Progenitor cell of endocrine pancreas (in vitro differentiated cells): Measurements from ENCODE around the gene NAA25. TPM values are rescaled to one million over a fixed set of nuclear protein-coding genes. Genes with fewer than 3 reads are reported as not detected.
"Not testable (repeated sequence)": the region's sequence is repeated elsewhere in the genome, so short reads cannot be mapped to it uniquely, and the experiment has no call there.

Experiments
- DNase-seq: peaks from one replicate; pipeline ENCODE4 v3.0.0; 2021; ENCODE audit warnings: low spot score; ENCODE audit not compliant: unreplicated experiment
- H3K27ac Mint-ChIP-seq: 2 replicates; pipeline ENCODE4 v1.8.0; 2021; ENCODE audit warnings: mild to moderate bottlenecking, moderate library complexity, mixed read lengths
- H3K27me3 Mint-ChIP-seq: 2 replicates; pipeline ENCODE4 v1.8.0; 2021; ENCODE audit warnings: mixed read lengths
- H3K36me3 Mint-ChIP-seq: 2 replicates; pipeline ENCODE4 v1.8.0; 2022; ENCODE audit warnings: mixed read lengths; ENCODE audit not compliant: insufficient read depth
- H3K4me1 Mint-ChIP-seq: 2 replicates; pipeline ENCODE4 v1.8.0; 2021; ENCODE audit warnings: low read depth, mixed read lengths
- H3K4me3 Mint-ChIP-seq: 2 replicates; pipeline ENCODE4 v1.8.0; 2021; ENCODE audit warnings: low read depth, mild to moderate bottlenecking, moderate library complexity, mixed read lengths
- H3K9me3 Mint-ChIP-seq: 2 replicates; pipeline ENCODE4 v1.8.0; 2021; ENCODE audit warnings: low read depth, mixed read lengths
- total RNA-seq: library from RNA; stranded (reverse); gene quantifications from 2 replicates; pipeline ENCODE4 v1.2.1, GENCODE V29; 2021
- TF ChIP-seq, protein P1 (sequence below): fragments of 200-600 bp; sonication (generic); IDR thresholded peaks from one replicate; pipeline ENCODE4 v1.5.0; 2021; ENCODE audit warnings: antibody characterized with exemption, mild to moderate bottlenecking; ENCODE audit not compliant: unreplicated experiment

NAA25 gene
- total RNA-seq, 1 donor from 2014 or later: 34.5 TPM

DNA sequence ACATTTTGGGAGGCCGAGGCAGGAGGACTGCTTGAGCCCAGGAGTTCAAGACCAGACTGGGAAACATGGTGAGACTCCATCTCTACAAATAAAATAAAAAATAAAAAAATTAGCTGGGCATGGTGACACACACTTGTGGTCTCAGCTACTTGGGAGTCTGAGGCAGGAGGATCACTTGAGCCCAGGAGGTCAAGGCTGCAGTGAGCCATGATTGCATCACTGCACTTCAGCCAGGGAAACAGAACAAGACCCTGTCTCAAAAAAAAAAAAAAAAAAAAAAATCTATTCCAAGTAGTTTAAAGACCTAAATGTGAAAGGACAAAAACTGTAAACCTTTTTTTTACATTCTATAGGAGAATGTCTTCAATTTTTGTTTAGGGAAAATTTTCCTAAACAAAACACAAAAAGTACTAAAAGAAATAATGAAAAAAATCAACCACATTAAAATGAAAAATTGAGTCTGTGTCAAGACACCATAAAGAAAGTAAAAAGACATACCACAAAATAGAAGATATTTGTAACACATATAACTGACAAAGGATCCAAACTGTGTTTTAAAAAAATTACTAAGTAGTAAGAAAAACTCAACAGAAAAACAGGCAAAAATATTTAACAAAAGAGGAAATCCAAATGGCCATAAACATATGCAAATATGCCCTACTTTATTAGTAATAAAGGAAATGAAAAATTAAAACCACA is 112.7 kb downstream of the NAA25 start:
- peaks cover 4% of the 10 kb centered on the region for H3K4me1 Mint-ChIP-seq

DNA sequence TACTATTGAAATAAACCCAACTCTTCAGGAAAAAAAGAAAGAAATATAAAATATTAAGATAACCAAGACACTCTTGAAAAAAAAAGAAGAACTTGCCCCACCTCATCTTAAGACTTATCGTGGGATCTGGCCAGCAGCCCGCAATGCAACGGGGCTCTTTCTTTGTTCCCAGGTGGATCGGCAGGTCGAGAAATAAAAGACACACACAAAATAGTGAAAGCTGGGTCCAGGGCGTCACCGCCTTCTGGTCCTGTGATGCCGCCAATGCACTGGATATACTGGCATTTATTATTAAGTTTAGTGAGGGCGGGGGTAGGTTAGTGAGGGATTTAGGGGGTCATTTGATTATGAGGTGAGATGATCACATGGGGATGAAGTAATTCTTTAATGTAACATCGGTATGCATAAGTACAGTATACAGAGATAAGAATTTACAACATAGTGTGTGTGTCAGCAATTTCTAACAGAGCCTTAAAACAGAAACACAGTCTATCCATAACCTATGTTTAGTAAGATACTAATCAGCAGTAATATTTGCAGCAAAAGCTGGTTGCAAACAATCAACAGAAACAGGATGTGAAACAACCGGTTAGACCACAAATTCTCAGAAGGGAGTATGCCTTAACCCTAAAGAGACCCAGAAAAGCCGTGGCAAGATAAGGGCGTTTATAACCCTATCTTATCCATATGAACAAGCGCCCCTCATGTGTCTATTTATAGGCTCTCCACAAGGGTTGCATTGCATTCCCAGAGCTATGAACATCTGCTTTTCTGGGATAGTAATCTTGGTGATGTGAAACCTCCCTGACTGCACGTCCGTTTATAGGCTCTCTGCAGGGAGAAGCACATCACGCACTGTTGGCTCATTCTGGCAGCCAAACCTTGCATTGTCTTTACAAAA is 114.1 kb downstream of the NAA25 start:
- not testable (repeated sequence) for H3K27ac Mint-ChIP-seq, H3K4me1 Mint-ChIP-seq, H3K27me3 Mint-ChIP-seq, H3K36me3 Mint-ChIP-seq, H3K9me3 Mint-ChIP-seq, DNase-seq, H3K4me3 Mint-ChIP-seq

More for the DNA sequence above, 112.7 kb downstream of the NAA25 start:
- Mint-ChIP-seq H3K4me3 (no peak overlapping the region), H3K27me3 (no peaks in the 10 kb centered on the region), H3K36me3 (no peaks in the 10 kb centered on the region), H3K9me3 (no peaks in the 10 kb centered on the region), H3K27ac (no peak overlapping the region)
- no peak for DNase-seq
- TF ChIP-seq, protein P1, sequence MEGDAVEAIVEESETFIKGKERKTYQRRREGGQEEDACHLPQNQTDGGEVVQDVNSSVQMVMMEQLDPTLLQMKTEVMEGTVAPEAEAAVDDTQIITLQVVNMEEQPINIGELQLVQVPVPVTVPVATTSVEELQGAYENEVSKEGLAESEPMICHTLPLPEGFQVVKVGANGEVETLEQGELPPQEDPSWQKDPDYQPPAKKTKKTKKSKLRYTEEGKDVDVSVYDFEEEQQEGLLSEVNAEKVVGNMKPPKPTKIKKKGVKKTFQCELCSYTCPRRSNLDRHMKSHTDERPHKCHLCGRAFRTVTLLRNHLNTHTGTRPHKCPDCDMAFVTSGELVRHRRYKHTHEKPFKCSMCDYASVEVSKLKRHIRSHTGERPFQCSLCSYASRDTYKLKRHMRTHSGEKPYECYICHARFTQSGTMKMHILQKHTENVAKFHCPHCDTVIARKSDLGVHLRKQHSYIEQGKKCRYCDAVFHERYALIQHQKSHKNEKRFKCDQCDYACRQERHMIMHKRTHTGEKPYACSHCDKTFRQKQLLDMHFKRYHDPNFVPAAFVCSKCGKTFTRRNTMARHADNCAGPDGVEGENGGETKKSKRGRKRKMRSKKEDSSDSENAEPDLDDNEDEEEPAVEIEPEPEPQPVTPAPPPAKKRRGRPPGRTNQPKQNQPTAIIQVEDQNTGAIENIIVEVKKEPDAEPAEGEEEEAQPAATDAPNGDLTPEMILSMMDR: no peak

DNA sequence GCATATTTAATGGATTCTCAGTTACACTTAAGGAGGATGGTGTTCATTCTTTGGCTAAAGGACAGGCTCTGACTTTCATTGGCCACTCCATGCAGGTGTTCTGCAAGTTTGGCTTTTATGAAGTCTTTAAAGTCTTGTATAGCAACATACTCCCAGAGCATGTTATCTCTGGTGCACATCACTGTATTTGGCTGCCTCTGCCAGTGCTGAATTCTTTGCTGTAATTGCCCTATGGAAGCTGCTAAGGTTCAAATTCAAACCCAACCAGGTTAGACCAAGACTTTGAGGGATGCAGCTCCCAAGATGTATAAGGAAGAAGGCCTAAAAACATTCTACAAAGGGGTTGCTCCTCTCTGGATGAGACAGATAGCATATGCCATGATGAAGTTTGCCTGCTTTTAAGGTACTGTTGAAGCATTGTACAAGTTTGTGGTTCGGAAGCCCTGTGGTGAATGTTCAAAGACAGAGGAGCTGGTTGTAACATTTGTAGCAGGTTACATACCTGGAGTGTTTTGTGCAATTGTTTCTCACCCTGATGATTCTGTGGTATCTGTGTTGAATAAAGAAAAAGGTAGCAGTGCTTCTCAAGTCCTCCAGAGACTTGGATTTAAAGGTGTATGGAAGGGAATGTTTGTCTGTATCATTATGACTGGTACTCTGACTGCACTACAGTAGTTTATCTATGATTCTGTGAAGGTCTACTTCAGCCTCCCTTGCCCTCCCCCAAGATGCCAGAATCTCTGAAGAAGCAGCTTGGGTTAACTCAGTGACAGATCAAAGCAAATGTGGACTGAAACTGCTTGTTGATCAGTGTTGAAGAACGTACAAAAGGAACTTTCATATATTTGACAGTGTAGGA is 115.1 kb downstream of the NAA25 start:
- peaks cover 4% of the 10 kb centered on the region for H3K4me1 Mint-ChIP-seq
- no peak for DNase-seq
- peaks cover 4% of the 10 kb centered on the region for H3K36me3 Mint-ChIP-seq
- TF ChIP-seq, protein P1: no peak
- no peaks in the 10 kb centered on the region for H3K9me3 Mint-ChIP-seq
- no peak overlapping the region for H3K4me3 Mint-ChIP-seq
- H3K27ac Mint-ChIP-seq: no peak overlapping the region
- H3K27me3 Mint-ChIP-seq: no peaks in the 10 kb centered on the region

DNA sequence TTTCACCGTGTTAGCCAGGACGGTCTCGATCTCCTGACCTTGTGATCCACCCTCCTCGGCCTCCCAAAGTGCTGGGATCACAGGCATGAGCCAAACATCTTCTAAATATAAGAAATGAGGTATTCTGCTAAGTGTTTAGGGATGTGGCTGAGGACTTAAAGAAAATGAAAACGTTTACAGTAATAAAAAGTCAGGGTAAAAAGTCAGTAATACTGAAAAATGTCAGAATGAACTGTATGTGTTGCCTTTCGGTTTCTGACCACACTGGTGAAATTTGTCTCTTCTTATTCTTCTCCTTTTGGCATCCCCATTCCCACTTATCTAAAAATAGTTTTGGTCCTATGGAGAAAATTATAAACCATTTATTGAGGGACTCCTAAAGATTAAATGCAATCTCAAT is 116.1 kb downstream of the NAA25 start:
- Mint-ChIP-seq H3K27me3 (no peaks in the 10 kb centered on the region), H3K36me3 (peaks cover 8% of the 10 kb centered on the region), H3K4me3 (no peak overlapping the region), H3K27ac (no peak overlapping the region), H3K9me3 (no peaks in the 10 kb centered on the region), H3K4me1 (peaks cover 4% of the 10 kb centered on the region)
- DNase-seq: no peak
- TF ChIP-seq, protein P1: no peak

DNA sequence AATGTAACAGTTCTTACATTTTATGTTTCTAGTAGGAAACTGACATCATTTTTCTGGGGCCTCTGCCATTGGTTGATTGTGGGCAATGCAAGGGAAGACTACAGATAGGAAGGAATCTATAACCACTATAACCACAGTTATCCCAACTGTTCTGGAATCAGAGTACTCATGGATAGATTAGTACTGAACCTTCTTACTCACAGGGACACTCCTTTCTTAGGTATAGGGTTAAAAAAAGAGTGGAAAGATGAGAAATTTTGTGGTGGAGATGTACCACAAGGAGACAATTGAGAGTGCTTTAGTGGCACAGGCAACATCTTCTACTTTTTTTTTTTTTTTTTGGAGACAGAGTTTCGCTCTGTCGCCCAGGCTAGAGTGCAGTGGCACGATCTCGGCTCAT is 116.6 kb downstream of the NAA25 start:
- Mint-ChIP-seq H3K4me3 (no peak overlapping the region), H3K9me3 (no peaks in the 10 kb centered on the region), H3K27ac (no peak overlapping the region), H3K4me1 (peaks cover 4% of the 10 kb centered on the region), H3K36me3 (peaks cover 8% of the 10 kb centered on the region), H3K27me3 (no peaks in the 10 kb centered on the region)
- DNase-seq: no peak
- TF ChIP-seq, protein P1: no peak
